ENCODE measurements around the gene CPNE4. TPM values are rescaled to one million over a fixed set of nuclear protein-coding genes. Genes with fewer than 3 reads are reported as not detected.

The CPNE4 gene
- total RNA-seq, 1 donor from 2014 or later: 0.05 TPM

DNA sequence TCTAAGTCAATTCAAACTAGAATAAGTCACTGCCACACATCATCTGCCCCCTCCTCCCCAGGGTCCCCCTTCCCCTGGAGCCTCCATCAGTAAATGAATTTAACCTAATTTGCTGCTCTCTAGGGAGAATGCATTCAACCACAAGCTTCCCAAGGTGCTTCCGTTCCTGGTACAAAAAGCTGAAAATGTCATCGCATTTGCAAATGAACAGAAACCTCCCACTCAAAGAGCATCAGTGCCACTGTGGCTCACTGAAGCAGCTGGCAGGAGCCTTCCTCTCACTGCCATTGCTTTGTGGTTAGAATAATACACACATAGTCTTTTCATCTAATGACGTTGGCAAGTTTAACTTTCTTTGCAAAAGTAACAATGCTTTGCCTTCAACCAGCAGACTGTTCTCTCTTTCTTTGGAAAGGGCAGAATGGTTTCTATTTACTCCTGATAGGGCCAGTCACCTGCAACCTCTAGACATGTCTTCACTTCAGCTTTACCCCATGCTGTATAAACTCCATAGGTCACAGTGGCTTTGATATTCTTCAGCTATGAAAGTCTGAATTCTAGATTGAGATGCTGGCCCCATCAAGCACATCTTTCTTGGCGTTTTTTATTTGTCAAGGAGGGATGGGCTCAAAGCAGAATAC lies 238.1 kb downstream of the CPNE4 start:
- DNase-seq (ENCODE audit: low read depth): no peak

DNA sequence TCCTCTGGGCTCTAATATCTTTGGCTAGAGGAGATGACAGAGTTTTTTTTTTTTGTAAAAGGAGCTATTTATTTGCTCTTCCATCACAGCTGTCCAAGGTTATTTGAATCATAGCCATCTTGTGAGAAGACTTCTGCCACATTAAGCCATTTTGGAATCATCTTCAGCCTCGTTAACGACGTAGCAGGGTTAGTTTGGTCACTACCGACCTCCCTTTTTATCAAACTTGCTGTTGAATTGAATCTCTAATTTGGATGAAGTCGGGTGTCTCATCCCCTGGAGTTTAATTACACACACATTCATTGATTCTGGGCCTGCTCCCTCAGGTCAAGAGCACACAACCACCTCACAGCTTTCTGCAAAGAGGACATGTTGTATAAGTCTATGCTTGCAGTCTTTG lies 238.7 kb downstream of the CPNE4 start:
- no peak for DNase-seq (ENCODE audit: low read depth)

DNA sequence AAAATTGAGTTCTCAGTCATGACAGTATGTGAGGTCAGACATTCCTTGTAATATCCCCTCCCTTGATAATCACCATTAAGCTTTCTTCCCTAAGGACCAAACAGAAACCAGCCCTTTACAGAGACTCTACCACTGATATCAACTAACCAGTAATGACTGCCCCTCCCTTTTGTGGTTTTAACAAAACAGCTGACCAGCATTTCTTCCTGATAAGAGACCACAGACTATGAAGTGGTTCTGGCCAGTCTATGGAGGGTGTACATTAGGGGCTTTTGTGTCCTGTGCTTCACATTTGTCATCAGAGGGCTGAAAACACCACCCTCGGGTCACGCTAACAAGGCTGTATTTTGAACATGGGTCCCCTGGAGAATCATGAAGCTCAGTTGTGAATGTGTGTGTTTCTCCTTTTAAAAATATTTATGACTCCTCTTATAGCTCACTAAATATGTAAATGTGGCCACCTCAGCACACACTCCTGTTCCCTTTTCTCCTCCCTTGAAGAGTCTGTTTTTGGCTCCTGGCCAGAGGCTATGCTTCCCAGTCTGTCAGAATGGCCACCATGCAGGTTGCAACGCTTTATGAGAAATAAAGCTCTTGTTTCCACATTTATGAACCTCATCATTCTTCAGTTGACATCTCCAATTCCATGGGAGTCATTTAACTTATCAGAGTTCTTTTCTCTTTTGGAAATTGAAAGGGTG lies 239.3 kb downstream of the CPNE4 start:
- no peak for DNase-seq (ENCODE audit: low read depth)

DNA sequence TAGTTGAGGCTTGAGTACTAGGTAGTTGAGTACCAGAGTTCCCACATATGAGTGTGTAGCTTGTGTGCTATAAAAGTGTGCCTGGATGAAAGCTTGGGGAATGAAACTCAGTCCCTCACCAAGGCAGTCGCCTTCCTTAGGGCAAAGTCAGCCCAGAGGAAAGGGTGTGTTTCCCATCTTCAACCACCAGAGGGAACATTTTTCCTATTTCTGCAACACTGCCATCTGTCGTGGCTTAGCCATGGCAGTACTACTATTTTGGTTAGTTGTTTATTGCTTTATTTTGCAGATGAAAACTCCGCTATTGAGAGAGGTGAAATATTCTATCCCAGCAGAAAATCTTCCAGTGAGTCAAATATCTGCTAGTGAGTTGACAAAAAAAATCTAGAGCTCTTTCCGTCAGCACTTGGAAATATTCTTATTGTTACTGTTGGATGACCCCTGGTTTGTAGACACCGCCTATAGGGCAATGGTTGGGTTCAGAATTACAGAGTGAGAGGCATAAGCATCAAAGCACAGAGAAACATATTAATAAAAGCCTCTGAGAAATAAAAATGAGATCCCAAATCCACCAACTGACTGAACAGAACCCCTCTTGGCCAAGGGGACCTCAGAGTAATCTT lies 239.9 kb downstream of the CPNE4 start:
- DNase-seq (ENCODE audit: low read depth): peak; percentile 63

DNA sequence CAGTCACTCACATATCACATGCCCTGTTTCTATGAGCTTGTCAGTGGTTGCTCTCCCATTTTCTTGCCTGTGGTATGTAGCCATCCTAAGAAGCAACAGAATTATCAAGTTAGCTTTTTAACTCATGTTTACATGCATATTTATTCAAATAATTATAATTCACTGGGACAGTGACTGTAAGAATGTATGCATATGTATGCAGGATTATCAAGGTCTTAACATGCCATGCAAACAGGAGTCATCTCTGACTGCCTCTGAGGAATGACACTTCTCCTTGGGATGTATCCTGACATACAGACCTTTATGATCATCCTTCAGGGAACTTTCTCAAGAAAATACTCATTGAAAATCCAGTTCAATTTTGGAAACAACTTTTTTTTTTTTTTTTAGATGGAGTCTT lies 240.9 kb downstream of the CPNE4 start:
- DNase-seq (ENCODE audit: low read depth): no peak

DNA sequence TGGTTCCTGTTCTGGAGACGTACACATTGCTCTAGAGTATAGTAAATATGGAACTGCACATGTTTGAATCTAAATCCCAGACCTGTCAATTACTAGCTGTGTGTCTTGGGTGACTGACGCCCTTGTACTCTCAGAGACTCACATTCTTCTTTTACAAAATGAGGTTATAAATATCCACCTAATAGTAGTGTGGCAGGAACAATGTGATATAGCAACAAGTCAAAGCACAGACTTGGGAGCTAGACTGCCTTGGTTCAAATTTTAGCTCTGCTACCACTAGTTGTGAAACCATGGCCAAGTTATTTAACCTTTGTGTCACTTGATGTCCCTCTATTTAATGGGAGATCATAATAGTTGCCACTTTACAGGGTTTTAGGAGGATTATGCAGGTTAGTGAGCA lies 245.6 kb downstream of the CPNE4 start:
- no peak for DNase-seq (ENCODE audit: low read depth)

DNA sequence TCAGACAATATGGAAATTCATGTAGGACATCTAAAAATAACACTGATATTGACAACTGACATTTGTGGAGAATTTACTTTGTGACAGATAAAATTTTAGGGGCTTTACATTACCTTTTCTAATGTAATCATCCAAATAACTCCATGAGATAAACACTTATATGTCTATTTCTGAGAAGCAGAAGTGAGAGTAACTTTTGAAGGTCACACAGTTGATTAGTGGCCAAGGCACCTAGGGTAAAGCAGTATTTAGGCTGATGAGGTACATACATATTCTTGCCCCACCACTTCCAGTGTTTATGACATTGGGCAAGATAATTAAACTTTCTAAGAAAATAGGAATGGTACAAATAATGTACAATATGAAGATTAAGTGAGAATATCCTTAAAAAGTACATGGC lies 248.4 kb downstream of the CPNE4 start:
- no peak for DNase-seq (ENCODE audit: low read depth)

DNA sequence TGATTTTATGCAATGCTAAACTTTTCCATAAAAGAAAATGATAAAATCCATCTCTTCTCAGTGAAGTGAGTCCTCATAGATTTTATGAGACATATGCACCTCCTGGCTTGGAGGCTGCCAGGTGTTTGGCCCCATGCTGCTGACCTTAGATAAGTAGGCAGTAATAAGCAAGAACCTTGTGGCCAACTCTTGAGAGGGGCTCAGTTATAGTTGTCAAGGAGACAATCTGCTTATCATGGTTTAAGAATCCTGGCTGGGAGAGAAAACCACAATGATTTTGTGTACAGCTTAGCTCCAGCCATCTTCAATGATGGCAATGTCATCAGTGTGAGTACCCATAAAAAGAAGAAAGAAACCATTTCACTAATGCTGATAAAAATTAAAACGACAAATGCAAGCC lies 252.1 kb downstream of the CPNE4 start:
- DNase-seq (ENCODE audit: low read depth): no peak

DNA sequence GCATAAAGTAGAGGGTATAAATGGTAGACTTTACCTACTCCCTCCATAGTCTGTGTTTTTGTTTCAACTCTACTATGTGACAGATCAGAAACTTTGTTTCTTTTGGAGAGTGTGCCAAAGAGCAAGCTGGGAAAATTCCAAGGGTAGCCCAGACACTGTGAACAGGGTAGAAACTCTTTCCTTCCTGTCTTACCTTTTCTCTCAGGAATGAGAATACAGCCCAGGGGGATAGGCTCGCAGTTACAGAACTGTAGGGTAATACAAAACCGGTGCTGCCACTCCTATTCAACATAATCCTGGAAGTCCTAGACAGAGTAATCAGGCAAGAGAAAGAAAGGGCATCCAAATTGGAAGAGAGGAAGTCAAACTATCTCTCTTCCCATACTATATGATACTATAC lies 256.3 kb downstream of the CPNE4 start:
- no peak for DNase-seq (ENCODE audit: low read depth)

DNA sequence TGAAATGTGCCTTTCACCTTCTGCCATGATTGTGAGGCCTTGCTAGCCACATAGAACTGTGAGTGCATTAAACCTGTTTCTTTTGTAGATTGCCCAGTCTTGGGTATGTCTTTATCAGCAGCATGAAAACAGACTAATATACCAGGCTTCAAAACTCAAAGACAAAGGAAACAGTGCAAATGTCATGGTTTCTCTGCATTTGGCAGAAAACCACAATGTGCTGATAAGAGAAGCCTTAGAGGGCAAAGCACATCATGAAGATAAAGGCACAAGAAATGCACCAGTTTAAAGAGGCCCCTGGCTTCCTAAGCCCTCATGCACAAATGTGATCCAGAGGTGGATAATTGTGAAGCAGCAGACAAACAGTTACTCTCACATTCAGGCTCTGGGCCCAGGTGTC lies 259.2 kb downstream of the CPNE4 start:
- no peak for DNase-seq (ENCODE audit: low read depth)

DNA sequence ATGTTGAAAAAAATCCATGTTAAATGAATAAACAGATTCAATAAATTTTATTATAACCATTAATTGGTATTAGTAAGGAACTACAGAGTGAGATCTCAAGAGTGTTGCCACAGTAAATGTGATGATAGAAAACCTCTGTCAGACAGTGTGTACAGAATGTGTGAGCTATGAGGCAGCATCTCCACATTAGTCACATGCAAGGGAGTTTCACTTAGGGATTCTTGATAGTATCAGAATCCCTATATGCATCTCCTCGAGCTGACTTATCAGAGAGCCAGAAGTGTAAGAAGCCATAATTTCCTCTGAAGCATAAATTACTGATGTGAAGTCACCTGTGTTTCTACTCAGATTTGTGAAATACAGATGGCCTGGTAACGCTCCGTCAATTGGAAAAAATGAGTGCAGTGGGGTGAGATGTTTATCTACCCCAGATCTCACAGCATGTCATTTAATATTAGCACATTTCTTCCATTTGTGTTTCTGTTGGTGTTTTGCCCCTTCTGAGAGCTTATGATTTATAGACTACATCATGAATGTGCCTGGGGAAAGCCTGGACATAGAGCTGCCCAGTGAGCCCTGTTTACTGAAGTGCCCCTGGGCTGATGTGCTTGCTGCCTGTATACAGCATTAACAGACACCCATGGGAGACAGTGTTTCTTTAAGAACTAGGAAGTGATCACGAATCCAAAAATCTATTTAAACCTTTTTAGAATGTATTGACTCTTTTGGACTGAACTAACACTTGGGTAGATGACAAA lies 262.4 kb downstream of the CPNE4 start:
- DNase-seq (ENCODE audit: low read depth): no peak

DNA sequence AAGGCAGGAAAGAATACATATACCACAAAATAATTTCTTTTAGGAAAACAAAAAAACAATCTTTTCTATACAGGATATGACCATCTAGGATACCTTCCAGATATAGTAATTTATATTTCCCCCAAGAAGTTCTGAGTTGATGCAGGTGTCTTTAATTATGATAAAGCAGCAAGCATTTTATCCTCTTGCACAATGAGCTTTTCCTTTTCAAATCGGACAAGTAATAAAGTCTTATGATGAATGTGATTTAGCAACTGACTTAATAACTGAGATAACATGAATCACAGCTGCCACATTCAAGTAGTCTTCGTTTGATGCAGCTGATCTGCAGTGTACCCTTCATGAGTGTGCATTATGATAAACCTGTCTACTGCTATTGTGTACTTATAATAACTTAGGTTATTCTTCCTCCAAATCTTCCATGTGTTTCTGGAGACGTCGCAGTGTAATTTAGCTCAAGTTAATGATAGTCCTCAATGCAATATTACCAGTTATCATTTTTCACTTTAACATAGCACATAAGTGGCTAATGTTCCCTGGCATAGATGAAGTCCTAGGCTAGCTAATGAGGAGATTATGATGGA lies 271.7 kb downstream of the CPNE4 start:
- no peak for DNase-seq (ENCODE audit: low read depth)

DNA sequence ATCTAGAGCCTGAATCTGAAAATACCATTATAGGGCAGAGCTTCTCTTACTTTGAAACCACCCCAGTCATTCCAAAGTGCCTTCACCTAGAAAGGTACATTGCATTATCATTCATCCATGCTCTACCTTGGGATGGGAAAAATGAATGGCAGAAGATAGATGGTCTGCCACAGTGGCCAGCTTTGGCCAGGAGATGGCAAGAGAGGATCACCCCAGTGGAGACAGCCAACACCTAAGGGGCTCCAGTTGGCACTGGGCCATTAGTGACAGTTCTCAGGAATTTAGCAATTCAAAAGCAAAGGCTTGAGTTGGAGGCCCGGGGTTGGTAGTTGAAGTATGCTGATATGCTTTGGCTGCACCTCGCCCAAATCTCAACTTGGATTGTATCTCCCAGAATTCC lies 278.4 kb downstream of the CPNE4 start:
- no peak for DNase-seq (ENCODE audit: low read depth)

DNA sequence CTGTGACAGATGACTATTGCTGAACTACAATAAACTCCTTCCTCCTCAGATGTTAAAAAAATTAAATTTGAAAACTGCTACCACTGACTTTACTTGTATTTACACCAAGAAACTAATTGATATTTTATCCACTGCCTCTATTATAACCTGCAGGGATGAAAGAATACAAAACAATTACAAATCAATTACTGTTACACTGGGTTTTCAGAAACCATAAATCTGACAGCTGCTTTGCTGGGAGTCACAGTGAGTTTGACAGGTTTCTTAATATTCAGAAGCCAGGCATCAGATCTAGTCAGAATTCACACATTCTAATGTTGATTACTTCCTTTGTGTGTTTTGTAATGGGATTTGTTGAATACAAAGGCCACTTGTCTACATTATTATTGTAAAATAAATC lies 279.4 kb downstream of the CPNE4 start:
- DNase-seq (ENCODE audit: low read depth): no peak

DNA sequence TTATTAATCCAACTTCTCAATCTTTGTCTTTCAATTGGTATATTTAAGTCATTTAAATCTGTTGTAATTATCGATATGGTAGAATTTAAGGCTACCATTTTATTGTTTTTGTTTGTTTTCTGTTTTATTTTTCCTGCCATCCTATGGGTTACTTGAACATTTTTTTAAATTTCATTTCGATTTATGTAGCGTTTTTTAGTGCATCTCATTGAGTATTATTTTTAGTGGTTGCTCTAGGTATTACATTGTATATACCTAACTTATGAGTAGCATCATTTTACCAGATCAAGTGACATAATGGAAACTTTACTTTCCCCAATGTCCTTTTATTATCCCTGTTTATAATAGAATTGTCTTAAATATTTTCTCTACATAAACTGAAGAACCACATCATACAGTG lies 284.6 kb downstream of the CPNE4 start:
- no peak for DNase-seq (ENCODE audit: low read depth)

DNA sequence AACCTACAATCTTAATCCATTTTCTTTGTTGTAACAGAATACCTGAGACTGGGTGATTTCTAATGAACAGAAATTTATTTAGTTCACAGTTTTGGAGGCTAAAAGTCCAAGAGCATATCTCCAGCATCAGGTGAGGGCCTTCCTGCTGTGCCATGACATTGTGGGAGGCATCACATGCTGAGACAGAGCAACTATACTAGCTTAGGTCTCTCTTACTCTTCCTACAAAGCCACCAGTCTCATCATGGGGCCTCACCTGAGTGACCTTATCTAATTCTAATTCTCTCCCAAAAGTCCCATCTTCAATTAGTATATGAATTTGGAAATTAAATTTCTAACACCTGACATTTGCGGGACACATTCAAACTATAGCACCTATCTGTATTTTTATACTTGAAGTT lies 285.0 kb downstream of the CPNE4 start:
- no peak for DNase-seq (ENCODE audit: low read depth)

DNA sequence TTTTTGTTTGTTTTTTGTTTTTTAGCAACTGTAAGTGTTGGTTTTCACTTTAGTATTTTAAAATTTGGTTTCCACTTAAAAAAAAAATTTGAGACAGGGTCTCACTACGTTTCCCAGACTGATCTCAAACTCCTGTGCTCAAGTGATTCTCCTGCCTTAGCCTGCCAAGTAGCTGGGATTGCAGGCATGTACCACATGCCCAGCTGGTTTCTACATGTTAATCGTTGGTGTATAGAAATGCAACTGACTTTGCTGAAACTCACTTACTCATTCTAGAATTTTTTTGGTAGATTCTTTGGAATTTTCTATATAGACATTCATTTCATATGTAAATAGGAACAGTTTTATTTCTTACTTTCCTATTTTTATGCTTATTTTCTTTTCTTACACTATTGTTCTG lies 287.3 kb downstream of the CPNE4 start:
- DNase-seq (ENCODE audit: low read depth): no peak

DNA sequence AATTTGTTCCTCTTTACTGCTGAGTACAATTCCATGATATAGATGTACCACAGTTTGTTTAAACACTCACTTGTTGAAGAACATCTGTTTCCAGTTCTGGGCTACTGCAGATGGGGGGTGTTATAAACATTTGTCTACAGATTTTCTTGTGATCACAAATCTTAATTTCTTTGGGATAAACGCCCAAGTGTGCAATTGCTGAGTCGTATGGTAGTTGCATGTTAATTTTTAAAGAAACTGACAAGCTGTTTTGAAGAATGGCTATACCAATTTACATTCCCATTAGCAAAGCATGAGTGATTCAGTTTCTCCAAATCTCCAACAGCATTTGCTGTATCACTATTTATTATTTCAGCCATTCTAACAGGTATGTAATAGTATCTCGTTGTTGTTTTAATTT lies 290.0 kb downstream of the CPNE4 start:
- DNase-seq (ENCODE audit: low read depth): no peak

DNA sequence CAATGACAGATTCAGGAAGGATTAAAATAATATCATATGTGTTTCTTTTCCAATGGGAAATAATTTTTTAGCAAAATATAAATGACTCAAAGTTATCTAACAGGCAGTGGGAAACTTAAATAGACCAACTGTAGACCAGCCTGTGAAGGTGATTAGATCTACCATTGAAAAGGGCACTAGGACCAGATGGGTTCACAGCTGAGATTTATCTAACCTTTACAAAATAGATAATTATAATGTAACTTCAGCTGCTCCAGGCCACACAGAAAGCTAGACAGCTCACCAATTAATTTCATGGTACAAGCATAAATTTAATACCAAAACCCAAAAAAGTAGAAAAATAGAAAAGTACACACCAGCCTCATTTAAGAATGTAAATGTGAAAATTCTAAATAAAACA lies 291.7 kb downstream of the CPNE4 start:
- DNase-seq (ENCODE audit: low read depth): no peak

DNA sequence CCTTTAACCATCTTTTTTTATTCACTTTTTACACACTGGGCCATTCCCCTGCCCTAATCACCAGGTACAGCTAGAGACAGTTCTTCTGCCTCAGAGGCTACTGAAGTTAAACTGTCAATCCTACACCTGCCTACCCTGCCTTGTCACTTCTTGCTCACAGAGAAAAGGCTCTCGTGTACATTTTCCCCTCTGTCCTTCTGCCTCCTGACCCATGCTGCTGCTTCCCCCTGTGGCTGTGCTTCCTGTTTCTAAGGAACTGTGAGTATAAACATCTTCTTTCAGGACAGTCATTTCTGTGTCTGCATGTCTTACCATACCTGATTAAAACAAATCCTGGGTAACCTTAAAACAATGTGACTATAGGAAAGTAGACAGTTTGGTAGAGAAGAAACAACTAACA lies 295.6 kb downstream of the CPNE4 start:
- no peak for DNase-seq (ENCODE audit: low read depth)

DNA sequence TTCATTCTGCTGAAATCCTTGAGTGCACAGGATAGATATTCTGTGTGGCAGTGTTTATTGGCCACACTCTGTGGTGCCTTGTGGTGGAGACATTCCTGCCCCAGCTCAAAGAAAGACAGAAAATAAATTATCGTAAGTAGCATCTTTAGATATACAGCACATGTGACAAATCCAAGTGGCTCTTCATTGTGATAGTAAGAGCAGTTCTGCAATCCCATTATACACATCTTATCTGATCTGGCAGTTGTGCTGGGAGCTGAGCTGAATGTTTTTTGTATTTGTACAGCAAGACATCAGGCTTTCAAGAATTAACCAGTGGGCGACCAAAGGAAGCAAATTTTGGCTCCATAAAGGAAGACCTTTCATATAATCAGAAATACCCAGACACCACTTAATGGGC lies 296.7 kb downstream of the CPNE4 start:
- DNase-seq (ENCODE audit: low read depth): no peak

DNA sequence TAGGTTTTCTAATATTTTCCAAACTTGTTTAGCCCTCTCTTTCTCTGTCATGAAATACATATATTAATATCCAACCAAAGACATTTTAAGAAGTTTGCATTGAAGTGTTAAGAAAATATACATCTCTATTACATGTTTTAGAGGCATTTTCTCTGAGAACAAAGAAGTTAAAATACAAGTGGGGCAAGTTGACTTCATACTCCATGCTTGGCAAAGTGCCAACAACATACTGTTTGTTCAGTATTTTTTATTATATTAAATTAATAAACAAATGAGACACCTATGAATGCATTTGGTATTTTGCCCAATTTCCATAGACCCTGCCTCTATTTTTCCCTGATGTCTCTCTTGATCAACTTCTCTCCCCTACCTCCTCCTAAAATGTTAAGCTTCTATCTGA lies 299.3 kb downstream of the CPNE4 start:
- DNase-seq (ENCODE audit: low read depth): no peak
